Mesangial cell (primary cell): ENCODE measurements around the gene YAP1. TPM values are rescaled to one million over a fixed set of nuclear protein-coding genes. Genes with fewer than 3 reads are reported as not detected.

Experiments used
- total RNA-seq: library from RNA; depleted of rRNA; stranded (reverse); fragments of >200 nt; gene quantifications from 2 replicates; pipeline ENCODE4 v1.2.3, GENCODE V29; 2015

YAP1 gene
- total RNA-seq: 140 and 143 TPM in 2 replicates

DNA sequence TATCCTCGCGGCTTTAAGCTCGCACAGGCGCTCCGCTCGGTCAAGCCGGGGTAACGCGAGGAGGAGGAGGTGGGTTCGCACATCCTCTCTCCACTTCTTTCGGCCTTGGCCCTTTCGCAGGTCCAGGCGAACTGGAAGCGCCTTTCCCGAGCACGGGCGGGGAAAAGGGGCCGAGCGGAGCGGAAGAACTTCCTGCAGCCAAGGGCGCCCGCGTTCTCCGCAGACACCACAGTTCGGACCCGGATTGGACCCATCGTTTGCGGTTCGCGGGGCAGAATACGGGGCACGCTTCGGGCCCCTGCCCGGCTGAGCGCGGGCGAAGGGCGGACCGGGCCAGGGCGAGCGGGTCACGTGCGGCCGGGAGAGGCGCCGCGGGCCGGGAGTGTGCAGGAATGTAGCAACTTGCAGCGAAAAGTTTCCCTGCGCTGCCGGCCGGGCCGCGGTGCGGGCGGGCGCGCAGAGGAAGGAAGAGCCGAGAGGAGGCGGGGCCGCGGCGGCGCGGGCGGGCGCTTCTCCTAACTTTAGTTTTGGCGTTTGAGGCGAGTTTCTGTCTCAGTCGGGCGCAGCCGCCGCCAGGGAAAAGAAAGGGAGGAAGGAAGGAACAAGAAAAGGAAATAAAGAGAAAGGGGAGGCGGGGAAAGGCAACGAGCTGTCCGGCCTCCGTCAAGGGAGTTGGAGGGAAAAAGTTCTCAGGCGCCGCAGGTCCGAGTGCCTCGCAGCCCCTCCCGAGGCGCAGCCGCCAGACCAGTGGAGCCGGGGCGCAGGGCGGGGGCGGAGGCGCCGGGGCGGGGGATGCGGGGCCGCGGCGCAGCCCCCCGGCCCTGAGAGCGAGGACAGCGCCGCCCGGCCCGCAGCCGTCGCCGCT lies at the start of gene YAP1:
Gene YAP1, plus strand, starts transcription at position 552 of the 865 bp plus-strand sequence. CDS start 402 bp downstream, outside the sequence.

Other genes starting within 250 kb of the YAP1 start
- 0.98 and 1.1 TPM in 2 replicates for gene CEP126, start 195.4 kb upstream of the YAP1 start, total RNA-seq
- gene ANGPTL5, start 193.9 kb upstream of the YAP1 start, total RNA-seq: not detected in 2 replicates
- gene CFAP300, start 63.0 kb upstream of the YAP1 start, total RNA-seq: 2.0 and 2.5 TPM in 2 replicates
- 4.6 and 4.8 TPM in 2 replicates for gene BIRC3, start 207.0 kb downstream of the YAP1 start, total RNA-seq
- 42.6 and 47.6 TPM in 2 replicates for gene BIRC2, start 236.8 kb downstream of the YAP1 start, total RNA-seq